ENCODE measurements around the gene ENPP3.

Gene ENPP3

DNA sequence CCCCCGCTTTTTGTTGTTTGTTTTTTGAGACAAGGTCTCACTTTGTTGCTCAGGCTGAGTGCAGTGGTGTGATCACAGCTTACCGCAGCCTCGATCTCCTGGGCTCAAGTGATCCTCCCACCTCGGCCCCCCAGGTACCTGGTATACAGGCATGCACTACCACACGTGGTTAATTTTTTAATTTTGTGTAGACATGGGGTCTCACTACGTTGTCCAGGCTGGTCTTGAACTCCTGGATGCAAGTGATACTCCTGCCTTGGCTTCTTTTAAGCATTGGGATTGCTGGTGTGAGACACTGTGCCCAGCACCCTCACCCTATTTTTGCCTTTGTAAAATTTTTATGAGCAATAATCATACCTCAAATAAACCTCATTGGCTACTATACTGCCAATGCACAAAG, 5.5 kb downstream of the ENPP3 start:
- H3K9me3 ChIP-seq (ENCODE audit: insufficient read depth, low read length): no peaks in the 10 kb centered on the region
- H3K9me2 ChIP-seq (replicated peaks; ENCODE audit: insufficient read depth, low read length): no peaks in the 10 kb centered on the region
- H3K4me3 ChIP-seq (ENCODE audit: insufficient read depth, low read length, poor library complexity, severe bottlenecking): no peak overlapping the region
- H3F3A ChIP-seq (ENCODE audit: insufficient read depth): peaks cover 4% of the 10 kb centered on the region; the same call in 1 of the 2 replicates
- peaks cover 8% of the 10 kb centered on the region for H3K36me3 ChIP-seq (ENCODE audit: low read length)
- no peak overlapping the region for H3K27ac ChIP-seq (ENCODE audit: low read depth, low read length)
- no peaks in the 10 kb centered on the region for H3K27me3 ChIP-seq (ENCODE audit: low read length)
- H4K20me1 ChIP-seq (ENCODE audit: low read depth, low read length): no peaks in the 10 kb centered on the region
- no peak overlapping the region for H3K9ac ChIP-seq (ENCODE audit: low read length)
- TF ChIP-seq EZH2phosphoT487 (conservative IDR thresholded peaks at IDR 0.05; ENCODE audit: low read length): no peak
- TF ChIP-seq, protein P1, sequence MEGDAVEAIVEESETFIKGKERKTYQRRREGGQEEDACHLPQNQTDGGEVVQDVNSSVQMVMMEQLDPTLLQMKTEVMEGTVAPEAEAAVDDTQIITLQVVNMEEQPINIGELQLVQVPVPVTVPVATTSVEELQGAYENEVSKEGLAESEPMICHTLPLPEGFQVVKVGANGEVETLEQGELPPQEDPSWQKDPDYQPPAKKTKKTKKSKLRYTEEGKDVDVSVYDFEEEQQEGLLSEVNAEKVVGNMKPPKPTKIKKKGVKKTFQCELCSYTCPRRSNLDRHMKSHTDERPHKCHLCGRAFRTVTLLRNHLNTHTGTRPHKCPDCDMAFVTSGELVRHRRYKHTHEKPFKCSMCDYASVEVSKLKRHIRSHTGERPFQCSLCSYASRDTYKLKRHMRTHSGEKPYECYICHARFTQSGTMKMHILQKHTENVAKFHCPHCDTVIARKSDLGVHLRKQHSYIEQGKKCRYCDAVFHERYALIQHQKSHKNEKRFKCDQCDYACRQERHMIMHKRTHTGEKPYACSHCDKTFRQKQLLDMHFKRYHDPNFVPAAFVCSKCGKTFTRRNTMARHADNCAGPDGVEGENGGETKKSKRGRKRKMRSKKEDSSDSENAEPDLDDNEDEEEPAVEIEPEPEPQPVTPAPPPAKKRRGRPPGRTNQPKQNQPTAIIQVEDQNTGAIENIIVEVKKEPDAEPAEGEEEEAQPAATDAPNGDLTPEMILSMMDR (IDR thresholded peaks at IDR 0.05; ENCODE audit: insufficient read depth, low read length, poor library complexity, severe bottlenecking): no peak
- no peak overlapping the region for H3K4me2 ChIP-seq (ENCODE audit: low read depth, low read length, poor library complexity, severe bottlenecking)
- H2AFZ ChIP-seq (ENCODE audit: low read depth, low read length, severe bottlenecking): no peak overlapping the region
- peaks cover 40% of the 10 kb centered on the region for H3K79me2 ChIP-seq (ENCODE audit: insufficient read depth, low read length)

DNA sequence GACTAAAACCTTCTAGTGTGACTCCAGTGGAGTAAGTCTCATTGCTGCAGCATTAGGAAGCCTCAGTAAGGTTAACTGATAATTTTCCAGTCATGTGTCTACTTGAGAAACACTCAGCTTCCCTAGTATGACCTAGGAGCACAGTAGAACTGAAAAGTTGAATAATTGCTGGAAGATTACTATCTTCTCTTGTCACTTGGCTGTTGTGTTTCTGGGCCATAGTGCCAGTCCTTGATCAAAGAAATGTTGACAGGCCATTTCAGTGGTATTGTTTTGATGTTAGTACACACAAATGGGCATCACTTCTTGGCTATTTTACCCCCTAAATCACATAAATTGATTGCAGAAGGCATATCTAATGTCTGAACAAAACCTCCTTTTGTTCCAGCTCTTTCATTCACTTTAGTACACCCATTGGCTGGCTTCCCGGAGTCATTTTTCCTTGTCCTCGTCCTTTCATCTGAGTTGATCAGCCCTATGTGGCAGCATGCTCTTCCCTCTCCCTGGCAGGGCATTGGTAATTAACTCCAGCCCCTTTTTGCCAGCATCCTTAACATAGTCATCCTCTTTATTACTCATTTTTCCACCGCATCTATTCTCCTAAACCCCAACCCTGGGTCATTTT, 6.0 kb downstream of the ENPP3 start:
- no peak overlapping the region for H3K4me3 ChIP-seq (ENCODE audit: insufficient read depth, low read length, poor library complexity, severe bottlenecking)
- no peak overlapping the region for H3K27ac ChIP-seq (ENCODE audit: low read depth, low read length)
- H3K9ac ChIP-seq (ENCODE audit: low read length): no peak overlapping the region
- H3F3A ChIP-seq (ENCODE audit: insufficient read depth): no peaks in the 10 kb centered on the region
- H3K4me2 ChIP-seq (ENCODE audit: low read depth, low read length, poor library complexity, severe bottlenecking): no peak overlapping the region
- no peak overlapping the region for H2AFZ ChIP-seq (ENCODE audit: low read depth, low read length, severe bottlenecking)
- H3K79me2 ChIP-seq (ENCODE audit: insufficient read depth, low read length): peaks cover 36% of the 10 kb centered on the region
- H3K27me3 ChIP-seq (ENCODE audit: low read length): no peaks in the 10 kb centered on the region
- no peaks in the 10 kb centered on the region for H3K9me3 ChIP-seq (ENCODE audit: insufficient read depth, low read length)
- no peaks in the 10 kb centered on the region for H3K9me2 ChIP-seq (replicated peaks; ENCODE audit: insufficient read depth, low read length)
- H4K20me1 ChIP-seq (ENCODE audit: low read depth, low read length): no peaks in the 10 kb centered on the region
- peaks cover 8% of the 10 kb centered on the region for H3K36me3 ChIP-seq (ENCODE audit: low read length)
- no peak for TF ChIP-seq EZH2phosphoT487 (conservative IDR thresholded peaks at IDR 0.05; ENCODE audit: low read length)
- TF ChIP-seq, protein P1 (IDR thresholded peaks at IDR 0.05; ENCODE audit: insufficient read depth, low read length, poor library complexity, severe bottlenecking): no peak

DNA sequence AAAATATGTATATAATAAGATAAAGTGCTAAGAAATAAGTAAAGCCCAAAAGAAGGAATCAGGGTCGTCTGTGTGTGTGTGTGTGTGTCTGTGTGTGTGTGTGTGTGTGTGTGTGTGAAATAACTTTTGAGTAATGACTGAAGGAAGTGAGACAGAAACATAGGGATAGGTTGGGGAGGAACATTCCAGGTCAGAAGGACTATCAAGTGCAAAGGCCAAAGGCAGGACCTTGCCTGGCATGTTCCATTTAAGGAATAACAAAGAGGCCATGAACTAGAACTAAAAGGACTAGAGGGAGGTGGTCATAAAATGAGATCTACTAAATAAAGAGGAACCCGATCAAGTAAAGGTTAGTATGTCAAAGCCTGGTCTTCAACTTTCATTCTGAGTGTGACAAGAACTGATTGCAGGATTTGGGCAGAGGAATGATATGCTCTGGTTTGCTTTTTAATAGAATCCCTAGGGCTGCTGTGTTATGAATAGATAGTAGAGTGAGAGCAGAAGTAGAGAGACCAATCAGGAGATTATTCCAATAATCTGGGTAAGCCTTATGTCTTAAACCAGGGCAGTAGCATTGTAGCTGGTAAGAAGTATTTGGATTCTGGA, 6.9 kb downstream of the ENPP3 start:
- Histone ChIP-seq H3K36me3 (ENCODE audit: low read length) (peaks cover 8% of the 10 kb centered on the region), H3K4me3 (ENCODE audit: insufficient read depth, low read length, poor library complexity, severe bottlenecking) (no peak overlapping the region), H3K27ac (ENCODE audit: low read depth, low read length) (no peak overlapping the region), H3K9me3 (ENCODE audit: insufficient read depth, low read length) (no peaks in the 10 kb centered on the region), H4K20me1 (ENCODE audit: low read depth, low read length) (no peaks in the 10 kb centered on the region), H3K27me3 (ENCODE audit: low read length) (no peaks in the 10 kb centered on the region), H3K9ac (ENCODE audit: low read length) (no peak overlapping the region), H3F3A (ENCODE audit: insufficient read depth) (no peaks in the 10 kb centered on the region), H3K4me2 (ENCODE audit: low read depth, low read length, poor library complexity, severe bottlenecking) (no peak overlapping the region), H3K79me2 (ENCODE audit: insufficient read depth, low read length) (peaks cover 27% of the 10 kb centered on the region), H2AFZ (ENCODE audit: low read depth, low read length, severe bottlenecking) (no peak overlapping the region), H3K9me2 (replicated peaks; ENCODE audit: insufficient read depth, low read length) (no peaks in the 10 kb centered on the region)
- TF ChIP-seq, protein P1 (IDR thresholded peaks at IDR 0.05; ENCODE audit: insufficient read depth, low read length, poor library complexity, severe bottlenecking): no peak
- TF ChIP-seq EZH2phosphoT487 (conservative IDR thresholded peaks at IDR 0.05; ENCODE audit: low read length): no peak
